Activated naive CD8-positive, alpha-beta T cell treated with anti-CD3 and anti-CD28 coated beads for 36 hours (primary cell): ENCODE measurements around the gene SLC12A9. TPM values are rescaled to one million over a fixed set of nuclear protein-coding genes. Genes with fewer than 3 reads are reported as not detected.

Experiments used
- DNase-seq: peaks from one replicate; pipeline ENCODE4 v3.0.0; 2021
- H3K27ac Mint-ChIP-seq: one replicate; pipeline ENCODE4 v1.8.0; 2022; ENCODE audit warnings: mild to moderate bottlenecking, moderate library complexity, mixed read lengths
- H3K27me3 Mint-ChIP-seq: one replicate; pipeline ENCODE4 v1.8.0; 2022; ENCODE audit warnings: mild to moderate bottlenecking, mixed read lengths
- H3K36me3 Mint-ChIP-seq: one replicate; pipeline ENCODE4 v1.8.0; 2021; ENCODE audit warnings: mild to moderate bottlenecking, mixed read lengths
- H3K4me1 Mint-ChIP-seq: one replicate; pipeline ENCODE4 v1.8.0; 2021; ENCODE audit warnings: mixed read lengths
- H3K4me3 Mint-ChIP-seq: one replicate; pipeline ENCODE4 v1.8.0; 2022; ENCODE audit warnings: mild to moderate bottlenecking, moderate library complexity, mixed read lengths
- H3K9me3 Mint-ChIP-seq: one replicate; pipeline ENCODE4 v1.8.0; 2022; ENCODE audit warnings: mixed read lengths
- total RNA-seq, 2 experiments: library from RNA; stranded (reverse); gene quantifications; one replicate each; pipeline ENCODE4 v1.2.3, GENCODE V29; 2021

The SLC12A9 gene
- total RNA-seq, 2 experiments from 2014 or later = 13.4 to 14.6 TPM

- Mint-ChIP-seq H3K27ac (no peak overlapping the region), H3K9me3 (no peaks in the 10 kb centered on the region), H3K4me1 (peaks cover 24% of the 10 kb centered on the region), H3K36me3 (peaks cover 12% of the 10 kb centered on the region), H3K4me3 (no peak overlapping the region), H3K27me3 (peaks cover 49% of the 10 kb centered on the region)
- DNase-seq = no peak
These were observed 40.1 kb downstream of the SLC12A9 start for GRCh38 chr7:100892364-100893317.

- Mint-ChIP-seq H3K4me3 (no peak overlapping the region), H3K27me3 (peaks cover 57% of the 10 kb centered on the region), H3K4me1 (peaks cover 17% of the 10 kb centered on the region), H3K36me3 (peaks cover 5% of the 10 kb centered on the region), H3K27ac (no peak overlapping the region), H3K9me3 (no peaks in the 10 kb centered on the region)
- no peak for DNase-seq
These were observed 40.9 kb downstream of the SLC12A9 start for GRCh38 chr7:100893318-100893895.

- Mint-ChIP-seq H3K4me1 (peaks cover 14% of the 10 kb centered on the region), H3K9me3 (no peaks in the 10 kb centered on the region), H3K36me3 (no peaks in the 10 kb centered on the region), H3K27me3 (peaks cover 61% of the 10 kb centered on the region), H3K4me3 (no peak overlapping the region), H3K27ac (no peak overlapping the region)
- DNase-seq = no peak
These were observed 41.6 kb downstream of the SLC12A9 start for GRCh38 chr7:100893910-100894721.

GRCh38 chr7:100894860-100895700 lies 42.6 kb downstream of the SLC12A9 start:
- no peaks in the 10 kb centered on the region for H3K36me3 Mint-ChIP-seq
- H3K27me3 Mint-ChIP-seq = peaks cover 61% of the 10 kb centered on the region
- H3K4me3 Mint-ChIP-seq = no peak overlapping the region
- H3K9me3 Mint-ChIP-seq = no peaks in the 10 kb centered on the region
- H3K4me1 Mint-ChIP-seq = peaks cover 13% of the 10 kb centered on the region
- H3K27ac Mint-ChIP-seq = no peak overlapping the region
- DNase-seq = peak; percentile 60

- H3K27ac Mint-ChIP-seq = no peak within 1 kb of the TSS
These were observed 43.1 kb downstream of the SLC12A9 start, which contains the start of gene ACHE for GRCh38 chr7:100895701-100895955. ACHE (minus strand) TSS chr7:100895888; CDS start chr7:100894232, 1,656 bp downstream.

GRCh38 chr7:100895956-100896731 lies 43.6 kb downstream of the SLC12A9 start:
- no peak for DNase-seq

More at GRCh38 chr7:100895701-100895955, 43.1 kb downstream of the SLC12A9 start, which contains the start of gene ACHE:
- H3K9me3 Mint-ChIP-seq = no peaks in the 10 kb centered on the region
- H3K27me3 Mint-ChIP-seq = peaks cover 56% of the 10 kb centered on the region
- peaks cover 9% of the 10 kb centered on the region for H3K4me1 Mint-ChIP-seq
- H3K4me3 Mint-ChIP-seq = peak within 1 kb of the TSS; percentile 56
- no peaks in the 10 kb centered on the region for H3K36me3 Mint-ChIP-seq
- no peak for DNase-seq

GRCh38 chr7:100896732-100897608 lies 44.5 kb downstream of the SLC12A9 start:
- Mint-ChIP-seq H3K4me3 (peak overlapping the region; percentile 37), H3K27me3 (peaks cover 50% of the 10 kb centered on the region), H3K9me3 (no peaks in the 10 kb centered on the region), H3K27ac (no peak overlapping the region), H3K36me3 (no peaks in the 10 kb centered on the region), H3K4me1 (peaks cover 6% of the 10 kb centered on the region)
- no peak for DNase-seq

More at GRCh38 chr7:100895956-100896731, 43.6 kb downstream of the SLC12A9 start:
- Mint-ChIP-seq H3K4me3 (peak overlapping the region; percentile 56), H3K27me3 (peaks cover 58% of the 10 kb centered on the region), H3K4me1 (peaks cover 7% of the 10 kb centered on the region), H3K27ac (no peak overlapping the region), H3K36me3 (no peaks in the 10 kb centered on the region), H3K9me3 (no peaks in the 10 kb centered on the region)

- H3K9me3 Mint-ChIP-seq = no peaks in the 10 kb centered on the region
- peaks cover 45% of the 10 kb centered on the region for H3K27me3 Mint-ChIP-seq
- H3K36me3 Mint-ChIP-seq = no peaks in the 10 kb centered on the region
- peaks cover 6% of the 10 kb centered on the region for H3K4me1 Mint-ChIP-seq
- H3K4me3 Mint-ChIP-seq = no peak overlapping the region
- no peak overlapping the region for H3K27ac Mint-ChIP-seq
- DNase-seq = no peak
These were observed 45.4 kb downstream of the SLC12A9 start for GRCh38 chr7:100897772-100898454.

- Mint-ChIP-seq H3K27ac (no peak overlapping the region), H3K36me3 (no peaks in the 10 kb centered on the region), H3K9me3 (no peaks in the 10 kb centered on the region), H3K27me3 (peaks cover 36% of the 10 kb centered on the region), H3K4me3 (no peak overlapping the region), H3K4me1 (peaks cover 6% of the 10 kb centered on the region)
- DNase-seq = no peak
These were observed 46.9 kb downstream of the SLC12A9 start for GRCh38 chr7:100899432-100899831.

GRCh38 chr7:100900978-100901377 lies 48.5 kb downstream of the SLC12A9 start:
- no peaks in the 10 kb centered on the region for H3K36me3 Mint-ChIP-seq
- H3K27ac Mint-ChIP-seq = no peak overlapping the region
- H3K4me3 Mint-ChIP-seq = no peak overlapping the region
- H3K4me1 Mint-ChIP-seq = peaks cover 4% of the 10 kb centered on the region
- peaks cover 33% of the 10 kb centered on the region for H3K27me3 Mint-ChIP-seq
- no peaks in the 10 kb centered on the region for H3K9me3 Mint-ChIP-seq
- no peak for DNase-seq

- Mint-ChIP-seq H3K4me1 (no peaks in the 10 kb centered on the region), H3K4me3 (no peak overlapping the region), H3K36me3 (no peaks in the 10 kb centered on the region), H3K27ac (no peak overlapping the region), H3K27me3 (peaks cover 27% of the 10 kb centered on the region), H3K9me3 (no peaks in the 10 kb centered on the region)
- no peak for DNase-seq
These were observed 49.4 kb downstream of the SLC12A9 start for GRCh38 chr7:100901921-100902332.

GRCh38 chr7:100902638-100903037 lies 50.1 kb downstream of the SLC12A9 start:
- peaks cover 21% of the 10 kb centered on the region for H3K27me3 Mint-ChIP-seq
- no peaks in the 10 kb centered on the region for H3K9me3 Mint-ChIP-seq

More at GRCh38 chr7:100902638-100903037, 50.1 kb downstream of the SLC12A9 start:
- Mint-ChIP-seq H3K36me3 (no peaks in the 10 kb centered on the region), H3K4me1 (no peaks in the 10 kb centered on the region), H3K4me3 (no peak overlapping the region), H3K27ac (no peak overlapping the region)
- no peak for DNase-seq
